HepG2 (cell line): Measurements from ENCODE around the gene MYOF. TPM values are rescaled to one million over a fixed set of nuclear protein-coding genes. Genes with fewer than 3 reads are reported as not detected.

ENCODE experiments used
- ATAC-seq: fragments of 200-7000 bp; cut with Tn5 transposase; 3 replicates; pipeline ENCODE4 v1.9.1; 2020; ENCODE audit warnings: mild to moderate bottlenecking, moderate library complexity
- BruUV-seq: library from RNA; stranded (reverse); fragments of 400-500 nt; replicated peaks from 2 replicates; lab custom pipeline; 2021; lab: Mats Ljungman, UMichigan
- CTCF ChIA-PET: fragments of 300-600 bp; formaldehyde crosslinking; extraction: SDS; loops from one replicate; lab custom pipeline; 2021; ENCODE audit warnings: low total read pairs, inconsistent platforms, low intra/inter-chr PET ratio; lab: Yijun Ruan, JAX
- POLR2A ChIA-PET: fragments of 350-600 bp; sonication (Branson Sonifier 250); formaldehyde crosslinking; loops from one replicate; lab custom pipeline; 2020; ENCODE audit warnings: antibody characterized with exemption, inconsistent platforms; lab: Yijun Ruan, JAX
- DNase-seq: peaks from one replicate; pipeline ENCODE4 v3.0.0-alpha.2; 2015; ENCODE audit warnings: low spot score
- FAIRE-seq: peaks from 3 replicates; lab custom pipeline; 2011; peaks lifted over from hg19 to GRCh38; lab: Jason Lieb, UNC
- H2AFZ ChIP-seq: one replicate; pipeline ENCODE4 v1.6.1; 2011; ENCODE audit warnings: low read length, inconsistent platforms
- H3K27ac ChIP-seq: fragments of 300-600 bp; 3 replicates; pipeline ENCODE4 v1.8.0; 2011; ENCODE audit warnings: mixed run types, mild to moderate bottlenecking, mixed read lengths, low read length, inconsistent platforms; ENCODE audit not compliant: insufficient read depth; ENCODE audit errors: extremely low read length
- H3K27me3 ChIP-seq, 2 experiments: fragments of 200-600 bp in 1 of 2; 2 replicates in 1 of 2; 3 replicates in 1 of 2; pipeline versions ENCODE4 v1.6.0 to v1.8.0; 2011; ENCODE audit warnings: low read length in 2 of 2, mild to moderate bottlenecking in 2 of 2, moderate library complexity in 2 of 2, inconsistent platforms in 1 of 2; ENCODE audit not compliant: insufficient read depth in 2 of 2, control insufficient read depth in 1 of 2
- H3K36me3 ChIP-seq, 2 experiments: fragments of 200-600 bp in 1 of 2; replicated peaks in 1 of 2; 2 replicates in 1 of 2; 3 replicates in 1 of 2; pipeline versions ENCODE4 v1.5.1 to v1.8.0; 2011; ENCODE audit warnings: low read length in 2 of 2, inconsistent platforms in 1 of 2; ENCODE audit not compliant: insufficient read depth in 2 of 2, control insufficient read depth in 1 of 2
- H3K4me1 ChIP-seq: 2 replicates; pipeline ENCODE4 v1.5.1; 2012; ENCODE audit warnings: low read length, inconsistent platforms; ENCODE audit not compliant: insufficient read depth
- H3K4me2 ChIP-seq: 2 replicates; pipeline ENCODE4 v1.6.0; 2011; ENCODE audit warnings: low read depth, low read length, inconsistent platforms
- H3K4me3 ChIP-seq, 3 experiments: fragments of 200-600 bp in 1 of 3; sonication (generic), shearing (Covaris generic) in 1 of 3; replicated peaks in 1 of 3; 2 replicates each; pipeline ENCODE4 v1.5.1; 2011 to 2016; ENCODE audit warnings: low read length in 3 of 3, inconsistent platforms in 2 of 3, low read depth in 2 of 3, mild to moderate bottlenecking in 2 of 3, control low read depth in 1 of 3, mixed read lengths in 1 of 3; ENCODE audit not compliant: insufficient read depth in 1 of 3
- H3K79me2 ChIP-seq: one replicate; pipeline ENCODE4 v1.6.1; 2011; ENCODE audit warnings: low read length, inconsistent platforms; ENCODE audit not compliant: insufficient read depth
- H3K9ac ChIP-seq: 2 replicates; pipeline ENCODE4 v1.6.0; 2011; ENCODE audit warnings: mild to moderate bottlenecking, low read depth, low read length, inconsistent platforms; ENCODE audit not compliant: insufficient read depth
- H3K9me3 ChIP-seq: 2 replicates; pipeline ENCODE4 v1.5.1; 2012; ENCODE audit warnings: mild to moderate bottlenecking, low read length
- H4K20me1 ChIP-seq: 2 replicates; pipeline ENCODE4 v1.6.0; 2011; ENCODE audit warnings: inconsistent platforms, mild to moderate bottlenecking, low read length, moderate library complexity; ENCODE audit not compliant: insufficient read depth
- ERF ChIP-seq: IDR thresholded peaks from 2 replicates; pipeline ENCODE4 v1.6.1; 2018; ENCODE audit warnings: missing biosample characterization, missing genetic modification reagents
- HNF4A ChIP-seq: sonication (generic); formaldehyde crosslinking; IDR thresholded peaks from 2 replicates; pipeline ENCODE4 v1.4.0; 2020; ENCODE audit warnings: missing genetic modification reagents
- MATR3 ChIP-seq: sonication (generic); formaldehyde crosslinking; IDR thresholded peaks from 2 replicates; pipeline ENCODE4 v1.4.0; 2020; ENCODE audit warnings: missing genetic modification reagents
- MYPOP ChIP-seq: sonication (generic); formaldehyde crosslinking; IDR thresholded peaks from 2 replicates; pipeline ENCODE4 v1.8.1; 2023; ENCODE audit warnings: mild to moderate bottlenecking, moderate library complexity, missing genetic modification reagents
- RBM22 ChIP-seq: fragments of 200-400 bp; formaldehyde crosslinking; optimal IDR thresholded peaks from 2 replicates; pipeline ENCODE3; 2017; ENCODE audit warnings: mild to moderate bottlenecking, low read length, moderate library complexity
- SOX5 ChIP-seq: IDR thresholded peaks from 2 replicates; pipeline ENCODE4 v1.6.1; 2016; ENCODE audit warnings: borderline replicate concordance
- ZBTB39 ChIP-seq: sonication (generic); formaldehyde crosslinking; IDR thresholded peaks from 2 replicates; pipeline ENCODE4 v1.5.0; 2020; ENCODE audit warnings: missing genetic modification reagents
- ZNF746 ChIP-seq: sonication (generic); formaldehyde crosslinking; IDR thresholded peaks from 2 replicates; pipeline ENCODE4 v1.8.0; 2022; ENCODE audit warnings: mild to moderate bottlenecking, missing genetic modification reagents
- ZNF768 ChIP-seq: sonication (generic); formaldehyde crosslinking; IDR thresholded peaks from 2 replicates; pipeline ENCODE4 v1.4.0; 2020; ENCODE audit warnings: missing genetic modification reagents
- WGBS: methylation state at CpG from one replicate; pipeline ENCODE4 v1.1.6; 2017; ENCODE audit warnings: low lambda C conversion rate; 5-methylcytosine and 5-hydroxymethylcytosine counted together
- in situ Hi-C: cut with HindIII; loops from 2 replicates; pipeline ENCODE4 v1.10.0; 2017; ENCODE audit warnings: low pct_unique_long_range_greater_than_20kb; ENCODE audit not compliant: extremely low pct_ligation_motif_present
- intact Hi-C: fragments of 100-400 bp; cut with micrococcal nuclease; formaldehyde crosslinking; loops from one replicate; pipeline ENCODE4 v1.10.0; 2022; ENCODE audit not compliant: unreplicated experiment
- polyA plus RNA-seq, 8 experiments: library from polyadenylated mRNA; depleted of rRNA in 3 of 8; stranded (reverse) in 7 of 8; unstranded in 1 of 8; fragments of >200 nt; fragmentation: Illumina TruSeq in 4 of 8; extraction: Trizol in 4 of 8; gene quantifications; 2 replicates each; pipeline versions ENCODE4 v1.2.1 to v1.2.3, GENCODE V29; 2011 to 2016; ENCODE audit warnings: low read depth in 4 of 8, missing spikeins in 1 of 8, mixed read lengths in 1 of 8; ENCODE audit not compliant: insufficient read depth in 1 of 8
- total RNA-seq, 5 experiments: library from RNA; depleted of rRNA; stranded (reverse); fragments of >200 nt; fragmentation: Illumina TruSeq; extraction: Trizol; gene quantifications; 2 replicates each; pipeline ENCODE4 v1.2.3, GENCODE V29; 2016; ENCODE audit warnings: low read depth in 1 of 5

Gene MYOF
- total and polyA plus RNA-seq, 2 of the 13 experiments (the other 11 are each of a cell fraction or from before 2014, with no cell fraction given), result 0.18 to 0.42 TPM

- in situ Hi-C loops (no loop called here), intact Hi-C loops (no loop called here)
- Histone ChIP-seq H3K27ac (no peak overlapping the region), H3K9me3 (no peaks in the 10 kb centered on the region), H4K20me1 (no peaks in the 10 kb centered on the region), H3K4me2 (no peak overlapping the region), H3K27me3 (no peaks in the 10 kb centered on the region), H3K4me1 (no peaks in the 10 kb centered on the region), H3K9ac (no peak overlapping the region), H3K79me2 (no peaks in the 10 kb centered on the region), H2AFZ (no peak overlapping the region), H3K4me3 (no peak overlapping the region), H3K36me3 (peaks cover 2 to 16% of the 10 kb centered on the region in 2 experiments; a peak in 4 of 5 replicates)
- ATAC-seq (no peak), FAIRE-seq (no peak), DNase-seq (no peak)
- POLR2A ChIA-PET, result no interaction called here
- no peak for TF ChIP-seq RBM22
- no peak for TF ChIP-seq ERF
- TF ChIP-seq HNF4A (CRISPR knock-in tag), result no peak
- no peak for TF ChIP-seq ZBTB39 (CRISPR knock-in tag)
- TF ChIP-seq ZNF768 (CRISPR knock-in tag), result no peak
- TF ChIP-seq MATR3 (CRISPR knock-in tag), result no peak
- TF ChIP-seq ZNF746 (CRISPR knock-in tag), result no peak
- no peak for TF ChIP-seq MYPOP (CRISPR knock-in tag)
- no peak for TF ChIP-seq SOX5 (CRISPR knock-in tag)
- WGBS, result 100% methylated on average over 1 of the region's 1 CpG
- CTCF ChIA-PET, result no interaction called here
- no TSS peak for BruUV-seq
Measured at GRCh38 chr10:93512565-93512964, 30.4 kb upstream of the MYOF start.
